HG03442 (cell line): ENCODE results near the gene RGS4.

ENCODE experiments used
- ATAC-seq: cut with Tn5 transposase; IDR thresholded peaks from one replicate; pipeline ENCODE4 v1.9.1; 2021; ENCODE audit warnings: mild to moderate bottlenecking, moderate library complexity; ENCODE audit not compliant: unreplicated experiment

Gene RGS4

GRCh38 chr1:163069142-163069541 is at the start of gene RGS4:
RGS4 (plus strand) TSS chr1:163069361; CDS start chr1:163069485, 124 bp downstream.
- ATAC-seq: no peak

GRCh38 chr1:163022129-163022528 is 47.0 kb upstream of the RGS4 start:
- no peak for ATAC-seq

GRCh38 chr1:163027610-163028009 is 41.6 kb upstream of the RGS4 start:
- ATAC-seq: no peak

- ATAC-seq: no peak
These were observed 39.3 kb upstream of the RGS4 start for GRCh38 chr1:163029901-163030300.

GRCh38 chr1:163035446-163036249 is 33.5 kb upstream of the RGS4 start:
- ATAC-seq: no peak

GRCh38 chr1:163036671-163037070 is 32.5 kb upstream of the RGS4 start:
- ATAC-seq: no peak

- ATAC-seq: no peak
These were observed 30.0 kb upstream of the RGS4 start for GRCh38 chr1:163038928-163039706.

- ATAC-seq: no peak
These were observed 29.5 kb upstream of the RGS4 start for GRCh38 chr1:163039707-163040093.

GRCh38 chr1:163046071-163046470 is 23.1 kb upstream of the RGS4 start:
- no peak for ATAC-seq

GRCh38 chr1:163047951-163048659 is 21.1 kb upstream of the RGS4 start:
- ATAC-seq: no peak

- no peak for ATAC-seq
These were observed 20.3 kb upstream of the RGS4 start for GRCh38 chr1:163048869-163049268.

GRCh38 chr1:163049296-163049695 is 19.9 kb upstream of the RGS4 start:
- ATAC-seq: no peak

- no peak for ATAC-seq
These were observed 18.7 kb upstream of the RGS4 start for GRCh38 chr1:163050496-163050895.

GRCh38 chr1:163054181-163054591 is 15.0 kb upstream of the RGS4 start:
- no peak for ATAC-seq

GRCh38 chr1:163055005-163055404 is 14.2 kb upstream of the RGS4 start:
- ATAC-seq: no peak

GRCh38 chr1:163055531-163055930 is 13.6 kb upstream of the RGS4 start:
- no peak for ATAC-seq

GRCh38 chr1:163056831-163057230 is 12.3 kb upstream of the RGS4 start:
- no peak for ATAC-seq

GRCh38 chr1:163060343-163061007 is 8.7 kb upstream of the RGS4 start:
- no peak for ATAC-seq

GRCh38 chr1:163063143-163063542 is 6.0 kb upstream of the RGS4 start:
- ATAC-seq: no peak

GRCh38 chr1:163063610-163064009 is 5.6 kb upstream of the RGS4 start:
- no peak for ATAC-seq

- ATAC-seq: no peak
These were observed 3.0 kb upstream of the RGS4 start for GRCh38 chr1:163066168-163066567.
